NCI-H524 (cell line): ENCODE results near the gene RAB3GAP2.
"Not testable (repeated sequence)": the region's sequence is repeated elsewhere in the genome, so short reads cannot be mapped to it uniquely, and the experiment has no call there.

Experiments used
- DNase-seq, 2 experiments: peaks; one replicate each; lab custom pipeline; 2025; lab: John Stamatoyannopoulos, UW

The RAB3GAP2 gene, protein sequence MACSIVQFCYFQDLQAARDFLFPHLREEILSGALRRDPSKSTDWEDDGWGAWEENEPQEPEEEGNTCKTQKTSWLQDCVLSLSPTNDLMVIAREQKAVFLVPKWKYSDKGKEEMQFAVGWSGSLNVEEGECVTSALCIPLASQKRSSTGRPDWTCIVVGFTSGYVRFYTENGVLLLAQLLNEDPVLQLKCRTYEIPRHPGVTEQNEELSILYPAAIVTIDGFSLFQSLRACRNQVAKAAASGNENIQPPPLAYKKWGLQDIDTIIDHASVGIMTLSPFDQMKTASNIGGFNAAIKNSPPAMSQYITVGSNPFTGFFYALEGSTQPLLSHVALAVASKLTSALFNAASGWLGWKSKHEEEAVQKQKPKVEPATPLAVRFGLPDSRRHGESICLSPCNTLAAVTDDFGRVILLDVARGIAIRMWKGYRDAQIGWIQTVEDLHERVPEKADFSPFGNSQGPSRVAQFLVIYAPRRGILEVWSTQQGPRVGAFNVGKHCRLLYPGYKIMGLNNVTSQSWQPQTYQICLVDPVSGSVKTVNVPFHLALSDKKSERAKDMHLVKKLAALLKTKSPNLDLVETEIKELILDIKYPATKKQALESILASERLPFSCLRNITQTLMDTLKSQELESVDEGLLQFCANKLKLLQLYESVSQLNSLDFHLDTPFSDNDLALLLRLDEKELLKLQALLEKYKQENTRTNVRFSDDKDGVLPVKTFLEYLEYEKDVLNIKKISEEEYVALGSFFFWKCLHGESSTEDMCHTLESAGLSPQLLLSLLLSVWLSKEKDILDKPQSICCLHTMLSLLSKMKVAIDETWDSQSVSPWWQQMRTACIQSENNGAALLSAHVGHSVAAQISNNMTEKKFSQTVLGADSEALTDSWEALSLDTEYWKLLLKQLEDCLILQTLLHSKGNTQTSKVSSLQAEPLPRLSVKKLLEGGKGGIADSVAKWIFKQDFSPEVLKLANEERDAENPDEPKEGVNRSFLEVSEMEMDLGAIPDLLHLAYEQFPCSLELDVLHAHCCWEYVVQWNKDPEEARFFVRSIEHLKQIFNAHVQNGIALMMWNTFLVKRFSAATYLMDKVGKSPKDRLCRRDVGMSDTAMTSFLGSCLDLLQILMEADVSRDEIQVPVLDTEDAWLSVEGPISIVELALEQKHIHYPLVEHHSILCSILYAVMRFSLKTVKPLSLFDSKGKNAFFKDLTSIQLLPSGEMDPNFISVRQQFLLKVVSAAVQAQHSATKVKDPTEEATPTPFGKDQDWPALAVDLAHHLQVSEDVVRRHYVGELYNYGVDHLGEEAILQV (N-terminal part only)

DNA sequence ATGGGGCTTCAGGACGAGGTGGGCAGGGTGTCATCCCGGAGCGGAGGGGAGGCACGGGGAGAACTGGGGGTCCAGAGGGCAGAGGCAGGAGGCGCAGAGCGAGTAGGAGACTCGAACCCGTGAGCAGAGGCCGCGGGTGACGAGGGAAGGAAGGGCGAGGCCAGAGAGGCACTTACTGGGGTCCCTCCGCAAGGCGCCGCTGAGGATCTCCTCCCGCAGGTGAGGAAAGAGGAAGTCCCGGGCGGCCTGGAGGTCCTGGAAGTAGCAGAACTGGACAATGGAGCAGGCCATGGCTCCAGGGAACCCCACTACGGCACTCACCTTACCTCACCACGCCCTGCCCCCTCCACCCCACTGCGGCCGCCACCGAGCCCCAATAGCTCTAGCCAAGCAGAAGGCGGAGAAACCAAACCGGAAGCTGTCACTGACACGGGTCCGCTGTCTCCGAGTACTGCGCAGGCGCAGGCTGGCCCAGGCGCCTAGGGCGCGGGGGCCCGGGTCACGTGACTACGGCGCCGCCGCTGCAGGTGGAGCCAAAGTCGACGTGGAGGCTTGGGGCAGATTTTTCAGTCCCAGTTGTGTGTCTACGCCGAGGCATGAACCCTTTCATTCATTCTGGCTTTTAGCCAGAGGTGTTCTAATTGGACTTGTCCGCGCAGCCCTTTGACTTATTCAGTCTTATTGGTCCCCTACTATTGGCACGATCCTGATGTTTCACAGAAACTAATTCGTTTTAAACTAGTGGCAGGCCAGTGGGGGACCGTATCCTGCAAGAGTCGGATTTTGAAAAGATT, at the start of gene RAB3GAP2:
Gene RAB3GAP2 (minus strand): TSS at position 407 of the 794 bp plus-strand sequence. CDS start 116 bp downstream, at position 291.
- DNase-seq, result peak; percentile 91 to 95

DNA sequence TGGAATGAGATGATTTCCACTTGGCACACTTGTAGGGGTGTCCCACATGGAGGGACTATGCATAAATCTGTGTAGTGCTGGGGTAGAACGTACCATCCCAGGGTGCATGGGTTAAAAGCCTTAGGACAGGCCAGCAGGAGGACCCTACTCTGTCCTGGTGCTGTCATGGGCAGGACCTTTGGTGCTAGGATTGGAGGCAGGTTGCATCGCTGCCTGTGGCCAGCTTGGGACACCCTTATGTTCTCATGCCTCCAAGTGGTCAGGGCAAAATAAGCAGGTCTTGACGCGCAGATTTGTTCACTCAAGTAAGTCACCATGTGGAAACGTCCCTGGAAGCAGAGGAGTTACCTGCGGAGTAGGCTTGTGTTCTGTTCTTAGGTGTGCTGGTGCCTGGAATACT, 49.5 kb upstream of the RAB3GAP2 start:
- DNase-seq, result no peak

DNA sequence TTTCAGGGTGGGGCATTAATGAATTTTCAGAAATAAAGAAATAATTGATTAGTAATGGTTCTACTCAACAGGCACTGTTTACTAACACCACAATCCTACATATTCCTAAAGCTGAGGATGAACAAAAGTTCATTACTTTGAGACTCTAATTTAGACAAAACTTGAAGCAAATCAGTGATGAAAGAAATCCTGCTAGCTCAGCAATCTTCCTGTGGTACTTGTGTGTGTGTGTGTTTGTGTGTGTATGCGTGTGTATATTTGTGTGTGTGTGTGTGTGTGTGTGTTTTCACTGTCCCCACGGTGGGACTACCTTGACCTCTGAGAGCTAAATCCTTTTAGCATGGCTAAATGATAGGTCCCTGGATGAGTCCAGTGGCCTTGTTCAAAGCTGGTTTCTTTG, 48.5 kb upstream of the RAB3GAP2 start:
- DNase-seq, result no peak

DNA sequence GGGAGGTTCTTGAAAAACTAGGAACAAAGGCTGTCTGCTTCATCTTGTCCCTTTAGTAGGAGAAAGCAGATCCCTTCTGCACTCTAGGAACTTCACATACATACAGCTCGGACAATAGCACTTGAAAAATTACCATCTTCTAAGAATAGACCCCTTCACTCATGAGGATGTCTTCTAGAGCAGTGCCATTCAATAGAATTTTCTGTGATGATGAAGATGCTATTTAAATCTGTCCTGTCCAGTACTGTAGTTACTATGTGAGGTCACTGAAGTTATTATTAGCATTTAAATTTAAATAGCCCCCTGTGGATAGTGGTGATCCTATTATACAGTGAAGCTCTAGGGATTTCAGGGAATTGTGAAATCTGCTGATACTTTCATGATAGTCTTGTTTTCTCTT, 46.4 kb upstream of the RAB3GAP2 start:
- DNase-seq, result no peak

DNA sequence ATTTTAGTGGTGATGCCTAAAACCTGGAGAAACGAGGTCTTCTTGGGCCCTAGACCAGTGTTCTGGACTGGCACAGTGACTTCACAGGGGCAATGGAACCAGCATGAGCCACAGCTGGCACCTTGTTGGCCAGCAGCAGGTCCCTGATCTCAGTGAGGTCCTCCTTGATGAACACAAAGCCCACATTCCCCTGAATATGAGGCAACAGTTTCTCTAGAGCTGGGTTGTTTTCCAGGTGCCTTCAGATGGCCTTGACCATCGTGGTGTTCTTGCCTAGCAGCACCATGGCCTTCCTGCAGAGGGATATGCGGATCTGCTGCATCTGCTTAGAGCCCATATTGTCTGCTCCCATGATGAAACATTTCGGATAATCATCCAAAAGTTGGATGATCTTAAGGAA, 44.9 kb upstream of the RAB3GAP2 start:
- no peak for DNase-seq

DNA sequence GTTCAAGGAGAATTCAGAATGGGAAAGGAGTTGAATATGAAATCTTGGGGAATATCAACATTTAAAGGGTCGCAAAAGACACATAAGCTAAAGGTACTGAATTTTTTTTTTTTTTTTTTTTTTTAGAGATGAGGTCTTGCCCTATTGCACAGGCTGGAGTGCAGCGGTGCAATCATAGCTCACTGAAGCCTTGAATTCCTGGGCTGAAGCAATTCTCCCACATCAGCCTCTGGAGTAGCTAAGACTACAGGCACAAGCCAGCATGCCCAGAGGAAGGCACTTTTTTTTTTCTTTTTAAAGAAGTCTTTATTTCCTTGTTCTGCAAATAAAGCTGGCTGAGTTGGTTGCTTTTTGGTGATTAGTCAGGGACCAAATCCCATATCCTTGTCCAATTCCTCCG, 44.1 kb upstream of the RAB3GAP2 start:
- DNase-seq, result no peak

DNA sequence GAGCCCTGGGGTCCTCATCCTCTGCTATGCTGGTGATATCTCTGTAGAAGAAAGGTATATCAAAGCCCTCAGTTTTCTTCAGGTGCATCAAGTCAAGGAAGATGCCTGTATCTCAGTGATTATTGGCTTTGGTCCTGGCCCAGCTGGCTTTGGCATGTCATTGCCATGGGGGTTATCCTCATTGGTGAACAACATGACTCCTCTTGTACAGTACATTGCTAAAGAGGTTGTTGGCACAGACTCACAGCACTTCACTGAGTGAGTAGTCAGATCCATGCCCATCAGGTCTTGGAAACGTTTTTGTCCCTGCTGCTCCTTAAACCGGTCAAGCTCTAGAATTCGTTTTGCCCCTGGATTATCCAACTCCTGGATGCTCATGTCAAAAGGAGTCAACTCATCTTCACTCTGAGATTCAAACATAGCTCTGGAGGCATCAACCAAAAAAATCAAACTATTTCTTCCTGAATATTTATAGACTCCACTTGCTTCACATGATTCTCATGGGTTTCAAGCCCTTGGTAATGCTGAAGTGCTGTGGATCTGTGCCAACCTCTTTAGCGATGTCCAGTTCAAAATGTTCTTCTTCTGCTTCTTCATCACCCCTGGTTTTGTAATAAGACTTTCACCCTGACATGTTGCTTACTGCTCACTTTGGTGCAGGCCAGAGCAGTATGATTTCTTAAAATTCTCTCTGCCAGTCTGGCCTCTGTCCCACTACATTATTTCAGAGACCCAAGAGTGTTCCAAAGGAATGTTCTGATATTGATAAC, 43.0 kb upstream of the RAB3GAP2 start:
- no peak for DNase-seq

DNA sequence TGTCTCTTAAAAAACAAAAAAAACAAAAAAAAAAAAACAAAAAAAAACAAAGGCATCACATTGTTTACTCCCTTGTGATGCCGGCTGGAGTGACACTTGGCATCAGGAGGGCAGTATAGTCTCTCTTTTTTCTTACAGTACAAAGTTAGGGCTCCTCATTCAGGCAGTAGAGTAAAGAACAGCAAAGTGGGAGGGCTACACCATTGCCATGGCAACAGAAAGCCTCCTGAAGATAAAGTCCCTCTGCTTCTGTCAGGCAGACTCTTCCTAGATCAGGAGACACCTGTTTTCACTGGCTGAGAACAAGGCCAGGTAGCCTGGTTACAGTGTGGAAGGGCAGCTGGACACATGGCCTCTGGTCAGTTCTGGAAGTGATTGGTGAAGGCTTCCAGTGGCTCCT, 41.3 kb upstream of the RAB3GAP2 start:
- DNase-seq, result peak in 1 of 2 experiments; percentile 15

DNA sequence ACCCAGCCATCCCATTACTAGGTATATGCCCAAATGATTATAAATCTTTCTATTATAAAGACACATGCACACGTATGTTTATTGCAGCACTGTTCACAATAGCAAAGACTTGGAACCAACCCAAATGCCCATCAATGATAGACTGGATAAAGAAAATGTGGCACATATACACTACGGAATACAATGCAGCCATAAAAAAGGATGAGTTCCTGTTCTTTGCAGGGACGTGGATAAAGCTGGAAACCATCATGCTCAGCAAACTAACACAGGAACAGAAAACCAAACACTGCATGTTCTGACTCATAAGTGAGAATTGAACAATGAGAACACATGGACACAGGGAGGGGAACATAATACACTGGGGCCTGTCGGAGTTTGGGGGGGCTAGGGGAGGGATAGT, 37.9 kb upstream of the RAB3GAP2 start:
- not testable (repeated sequence) for DNase-seq

DNA sequence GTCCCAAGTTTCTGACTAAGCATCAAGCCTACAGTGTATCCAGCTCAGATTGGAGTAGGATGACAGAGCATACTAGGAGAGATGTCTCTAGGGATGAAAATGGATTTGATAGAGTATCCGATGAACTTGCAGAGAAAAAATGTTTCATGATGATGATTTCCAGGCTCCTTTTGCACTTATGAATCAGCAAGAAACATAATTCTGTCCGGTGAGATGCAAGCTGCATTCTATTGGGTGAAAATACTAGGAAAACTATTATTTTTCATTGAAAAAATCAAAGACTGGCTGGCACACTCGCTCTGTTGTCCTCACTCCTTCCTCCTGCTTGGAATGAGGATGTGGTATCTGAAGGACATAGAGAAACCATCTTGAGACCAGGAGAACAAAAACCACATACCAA, 35.4 kb upstream of the RAB3GAP2 start:
- no peak for DNase-seq

DNA sequence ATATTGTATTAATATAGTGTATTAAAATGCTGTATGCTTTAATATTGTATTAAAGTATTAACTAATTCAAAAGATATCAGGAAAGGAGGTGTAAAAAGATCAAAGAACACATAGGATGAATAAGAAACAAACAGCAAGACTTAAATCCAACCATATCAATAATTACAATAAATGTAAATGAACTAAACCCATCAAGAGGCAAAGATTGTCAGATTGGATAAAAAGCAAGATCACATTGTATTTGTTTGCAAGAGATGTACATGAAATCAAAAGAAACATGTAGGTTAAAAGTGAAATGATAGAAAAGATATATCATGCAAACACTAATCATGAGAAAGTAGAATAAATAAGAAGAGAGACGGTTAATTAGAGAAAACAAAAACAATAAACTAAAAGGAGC, 34.1 kb upstream of the RAB3GAP2 start:
- DNase-seq, result no peak

DNA sequence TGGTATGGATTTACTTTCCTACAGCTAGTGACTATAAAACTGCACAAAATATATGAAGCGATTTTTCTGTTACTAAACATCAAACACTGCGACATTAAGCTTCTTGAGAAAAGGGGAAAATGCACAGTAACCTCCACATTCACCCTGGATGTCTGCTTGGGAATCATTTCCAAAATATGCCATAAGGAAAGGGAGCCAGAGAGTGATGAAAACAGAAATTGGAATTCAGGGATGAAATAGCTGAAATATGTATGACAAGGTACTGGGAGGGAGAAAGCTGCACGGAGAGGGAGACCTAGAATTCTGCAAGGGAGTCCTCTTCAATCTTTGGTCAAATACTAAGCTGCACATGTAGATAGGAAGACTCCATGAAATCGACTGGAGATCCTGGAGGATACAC, 31.6 kb upstream of the RAB3GAP2 start:
- no peak for DNase-seq

DNA sequence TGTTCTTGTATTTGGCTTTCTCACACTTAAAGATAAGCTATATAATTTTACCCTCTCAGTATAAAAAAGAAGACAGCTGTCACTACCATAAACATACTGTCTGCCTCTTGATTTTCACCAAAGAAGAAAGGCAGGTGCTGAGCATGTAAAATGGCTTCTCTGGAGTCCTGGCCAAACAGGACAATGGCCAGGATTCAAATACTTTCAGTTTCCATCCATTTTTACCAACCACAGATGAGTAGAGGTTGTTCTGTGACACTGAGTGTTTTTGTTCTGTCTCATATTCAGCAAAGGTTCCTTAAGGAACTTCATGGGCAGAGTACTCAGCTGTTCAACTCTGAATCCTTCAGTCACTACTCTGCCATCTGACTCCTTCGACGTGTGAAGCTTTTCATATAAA, 29.4 kb upstream of the RAB3GAP2 start:
- no peak for DNase-seq

DNA sequence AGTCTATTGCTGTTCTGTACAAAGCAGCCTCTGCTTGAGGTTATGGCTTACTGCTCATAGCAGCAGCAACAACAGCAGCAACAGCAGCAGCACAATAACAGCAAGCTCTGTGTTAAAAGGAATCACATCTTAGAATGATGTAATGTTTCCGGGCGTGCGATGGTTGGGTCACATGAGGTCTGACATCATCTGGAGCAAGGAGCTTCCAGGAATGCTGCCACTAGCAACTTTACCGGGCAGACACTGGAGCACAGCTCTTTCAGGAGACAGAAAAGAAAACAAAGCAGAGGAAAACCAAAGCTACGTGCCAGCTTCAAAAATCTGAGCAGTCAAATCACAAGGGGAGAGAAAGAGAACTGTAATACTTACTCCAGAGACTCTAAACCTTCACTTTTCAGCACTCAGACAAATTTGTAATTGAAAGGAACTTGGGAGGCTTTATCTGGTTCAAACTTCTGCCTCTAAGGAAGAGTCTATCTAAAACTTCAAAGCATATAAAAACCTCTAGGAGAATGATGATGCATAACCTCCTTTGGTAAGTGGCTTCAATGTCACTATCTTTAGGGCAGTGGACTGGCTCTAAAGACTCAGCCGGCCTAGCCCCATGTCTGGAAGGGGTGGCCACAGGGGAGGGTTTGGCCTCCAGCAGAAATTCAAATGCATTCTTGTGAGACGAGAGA, 28.3 kb upstream of the RAB3GAP2 start:
- no peak for DNase-seq

DNA sequence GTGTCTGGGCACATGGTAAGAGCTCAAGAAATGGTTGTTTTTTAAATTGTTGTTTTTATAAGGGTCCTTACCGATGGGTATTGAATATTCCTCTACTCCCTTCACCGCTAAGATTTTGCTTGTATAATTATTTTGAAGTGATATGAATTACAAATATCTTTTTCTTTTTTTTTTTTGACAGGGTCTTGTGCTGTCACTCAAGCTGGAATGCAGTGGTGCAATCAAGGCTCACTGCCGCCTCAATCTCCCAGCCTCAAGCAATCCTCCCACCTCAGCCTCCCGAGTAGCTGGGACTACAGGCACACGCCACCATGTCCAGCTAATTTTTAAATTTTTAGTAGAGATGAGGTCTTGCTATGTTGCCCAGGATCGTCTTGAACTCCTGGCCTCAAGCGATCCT, 27.1 kb upstream of the RAB3GAP2 start:
- no peak for DNase-seq

DNA sequence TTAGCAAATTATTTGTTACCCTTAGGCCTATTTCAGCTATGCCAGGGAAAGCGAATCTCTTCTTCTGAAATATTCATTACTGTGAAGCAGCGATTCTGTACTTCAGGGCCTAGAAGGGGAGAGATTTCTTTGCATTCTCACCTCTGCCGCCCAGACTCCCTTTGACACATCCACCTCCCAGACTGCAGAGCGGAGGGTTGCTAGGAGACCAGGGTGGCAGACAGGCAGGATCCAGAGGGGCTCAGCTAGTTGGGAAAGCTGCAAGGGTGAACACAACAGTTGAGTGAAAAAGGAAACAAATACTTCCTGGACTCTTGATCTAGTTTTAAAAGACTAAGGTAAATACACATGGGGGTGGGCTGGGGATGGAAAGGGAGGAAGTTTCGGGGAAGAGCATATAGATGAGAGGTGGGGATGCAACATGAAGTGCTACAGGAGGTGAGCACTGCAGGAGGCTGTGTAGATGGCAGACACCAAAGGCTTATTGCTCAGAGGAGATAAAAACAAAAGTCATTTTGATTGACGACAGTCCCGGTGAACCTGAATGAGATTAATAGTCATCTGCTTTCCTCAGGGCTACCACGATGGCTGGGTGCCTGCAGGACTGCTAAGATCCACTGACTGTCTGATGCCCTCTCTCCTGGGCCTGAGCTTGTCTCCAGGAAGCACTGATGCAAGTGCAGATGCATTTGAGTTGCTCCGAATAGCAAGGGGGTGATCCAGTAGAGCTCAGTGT, 26.4 kb upstream of the RAB3GAP2 start:
- no peak for DNase-seq

DNA sequence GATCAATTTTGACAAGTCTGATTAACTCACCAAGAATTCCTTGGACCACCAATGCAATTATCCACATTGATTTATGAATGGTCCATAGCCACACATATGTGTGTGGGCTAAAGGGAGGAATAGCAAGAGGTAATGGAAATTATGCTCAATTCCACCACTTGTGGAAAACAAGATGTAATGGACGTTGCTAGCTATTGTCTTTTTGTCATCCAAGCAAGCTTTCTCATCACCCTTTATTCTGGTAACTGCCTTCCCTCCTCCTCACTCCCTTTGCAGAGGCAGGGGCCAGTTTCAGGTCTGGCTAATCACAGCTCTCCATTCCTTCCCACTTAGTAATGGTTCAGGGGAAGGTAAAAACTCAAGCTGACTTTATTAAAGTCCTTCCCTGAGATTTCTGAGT, 24.7 kb upstream of the RAB3GAP2 start:
- no peak for DNase-seq

DNA sequence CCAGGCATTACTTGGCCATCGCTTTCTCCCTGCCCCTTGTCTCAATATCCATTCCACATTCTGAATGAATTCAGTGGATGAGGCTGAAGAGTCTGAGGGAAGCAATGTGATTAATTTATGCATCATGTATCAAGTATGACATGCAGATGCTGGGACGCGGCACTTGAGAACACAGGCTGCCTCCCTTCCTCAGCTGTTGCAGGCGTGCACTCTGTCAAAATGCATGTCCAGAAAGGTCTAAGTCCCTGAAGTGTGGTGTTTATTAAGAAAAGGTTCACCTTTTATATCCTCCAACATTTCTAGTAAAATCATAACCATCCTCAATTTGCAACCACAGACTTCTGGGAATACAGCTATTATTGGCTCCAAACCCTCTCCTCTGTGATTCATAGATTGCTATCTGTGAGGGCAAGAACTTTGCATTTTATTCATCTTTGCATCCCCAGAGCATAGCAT, 22.6 kb upstream of the RAB3GAP2 start:
- no peak for DNase-seq

DNA sequence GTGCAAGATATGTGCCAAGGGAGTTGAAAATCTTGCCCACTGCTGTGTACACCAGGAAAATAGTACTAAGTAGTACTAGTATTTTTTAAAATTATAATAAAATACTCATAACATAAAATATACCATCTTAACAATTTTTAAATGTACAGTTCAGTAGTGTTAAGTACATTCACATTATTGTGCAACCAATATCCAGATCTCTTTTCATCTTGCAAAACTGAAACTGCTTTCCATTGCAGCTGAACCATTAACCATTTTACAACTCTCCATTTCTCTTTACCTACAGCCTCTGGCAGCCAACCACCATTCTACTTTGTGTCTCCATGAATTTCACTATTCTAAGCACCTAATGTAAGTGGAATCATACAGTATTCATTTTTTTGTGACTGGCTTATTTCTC, 19.3 kb upstream of the RAB3GAP2 start:
- DNase-seq, result no peak
